GM10847 (cell line): ENCODE measurements around the gene IER5.

Experiments
- POLR2A ChIP-seq: IDR thresholded peaks from 2 replicates; pipeline ENCODE4 v1.6.1; 2011; ENCODE audit not compliant: insufficient read length; ENCODE audit errors: extremely low read depth

Gene IER5

DNA sequence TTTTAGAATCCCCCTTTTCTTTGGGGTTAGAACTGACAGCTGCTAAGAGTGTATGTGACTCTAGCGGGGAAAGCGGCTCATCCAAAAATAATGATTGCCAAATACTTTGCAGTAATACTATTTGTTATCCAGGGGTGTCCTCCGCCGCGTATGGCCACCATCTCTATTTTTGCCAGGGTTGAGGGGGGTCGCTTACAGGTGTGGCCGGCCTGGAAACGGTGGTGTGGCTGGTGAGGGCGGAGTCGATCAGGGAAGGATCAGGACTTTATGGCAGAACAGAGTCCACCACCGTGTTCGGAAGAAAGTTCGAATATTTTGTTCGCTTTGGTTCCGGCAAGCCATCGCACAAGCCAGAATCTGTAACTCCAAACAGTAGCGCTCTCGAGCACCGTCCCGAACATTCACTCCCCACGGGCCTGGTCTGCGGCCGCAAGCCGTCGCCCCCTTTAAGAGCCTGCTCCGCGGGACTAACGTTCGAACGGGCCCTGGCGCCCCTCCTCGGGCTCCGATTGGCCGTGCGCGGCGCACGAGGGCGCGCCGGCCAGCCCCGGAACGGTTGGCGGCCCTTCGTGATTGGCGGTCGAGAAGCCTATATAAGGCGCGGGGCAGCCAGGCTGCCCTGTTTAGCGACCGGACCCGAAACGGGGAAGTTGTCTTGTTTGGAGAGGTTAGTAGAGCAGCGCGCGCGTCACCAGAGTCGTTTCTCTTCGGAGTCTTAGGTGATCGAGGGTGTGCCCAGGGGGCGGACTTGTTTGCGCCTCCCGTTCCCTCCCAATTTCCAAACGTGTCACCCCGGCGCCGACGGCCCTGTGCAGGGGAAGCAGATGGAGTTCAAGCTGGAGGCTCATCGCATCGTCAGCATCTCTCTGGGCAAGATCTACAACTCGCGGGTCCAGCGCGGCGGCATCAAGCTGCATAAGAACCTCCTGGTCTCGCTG lies at the start of gene IER5:
Gene IER5, plus strand, starts transcription at position 622 of the 938 bp plus-strand sequence. Its CDS starts 203 bp downstream, at position 825.
- TF ChIP-seq POLR2A: peak; percentile 100

GRCh38 chr1:181040284-181040865 lies 48.1 kb upstream of the IER5 start:
- no peak for TF ChIP-seq POLR2A

DNA sequence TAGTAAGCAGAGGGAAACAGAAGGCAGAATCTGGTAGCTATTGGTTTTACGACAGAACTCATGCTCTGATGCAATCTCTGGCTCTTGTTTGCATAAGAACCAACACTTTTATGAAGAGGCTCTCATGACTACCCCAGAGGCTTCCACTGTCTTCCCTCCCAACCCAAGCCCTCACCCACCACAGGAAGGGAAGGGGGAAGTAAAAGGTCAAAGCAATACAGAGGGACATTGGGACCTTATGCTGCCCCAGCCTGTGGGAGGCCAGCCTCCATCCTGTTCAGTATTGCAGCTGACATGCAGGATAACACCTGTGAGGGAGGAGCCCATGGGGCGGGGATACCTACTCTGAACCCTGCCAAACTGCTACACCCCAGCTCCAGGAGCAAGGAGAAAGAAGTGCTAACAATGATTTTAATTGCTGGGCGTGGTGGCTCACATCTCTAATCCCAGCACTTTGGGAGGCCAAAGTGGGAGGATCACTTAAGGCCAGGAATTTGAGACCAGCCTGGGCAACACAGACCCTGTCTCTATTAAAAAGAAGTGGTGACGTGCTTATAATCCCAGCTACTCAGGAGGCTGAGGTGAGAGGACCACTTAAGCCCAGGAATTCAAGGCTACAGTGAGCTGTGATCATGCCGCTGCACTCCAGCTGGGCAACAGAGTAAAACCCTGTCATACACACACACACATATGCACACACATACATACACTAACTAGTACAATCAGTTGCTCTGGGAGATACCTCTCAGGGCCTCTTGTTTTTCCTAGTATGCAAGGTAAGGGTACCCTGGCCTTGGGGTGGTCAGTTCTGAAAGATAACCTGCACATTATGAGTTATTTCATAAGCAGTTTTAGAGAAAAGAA lies 45.2 kb upstream of the IER5 start:
- TF ChIP-seq POLR2A: no peak

DNA sequence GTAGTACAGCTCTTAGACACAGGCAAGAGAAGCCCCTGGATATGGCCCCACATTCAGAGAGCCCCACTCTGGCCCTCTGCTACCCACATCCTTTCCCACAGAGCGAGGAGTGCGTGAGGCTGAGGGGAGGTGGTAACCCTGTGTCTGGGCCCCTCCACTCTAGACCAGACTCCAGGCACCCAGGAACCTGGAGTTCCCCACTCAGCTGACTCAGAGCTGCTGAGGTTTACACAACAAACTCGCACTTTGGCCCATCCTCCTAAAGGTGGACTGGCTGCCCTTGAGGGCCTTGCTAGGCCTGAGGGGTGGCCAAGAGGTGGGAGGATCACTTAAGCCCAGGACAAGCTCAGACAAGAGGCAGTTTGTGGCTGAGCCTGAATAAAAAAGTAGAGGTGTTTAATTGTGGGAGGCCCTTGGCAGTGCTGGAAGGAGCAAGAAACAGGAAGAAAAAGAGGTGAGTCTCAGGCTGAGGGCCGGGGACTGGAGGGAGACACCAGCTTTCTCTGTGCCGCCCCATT lies 44.0 kb upstream of the IER5 start:
- no peak for TF ChIP-seq POLR2A

DNA sequence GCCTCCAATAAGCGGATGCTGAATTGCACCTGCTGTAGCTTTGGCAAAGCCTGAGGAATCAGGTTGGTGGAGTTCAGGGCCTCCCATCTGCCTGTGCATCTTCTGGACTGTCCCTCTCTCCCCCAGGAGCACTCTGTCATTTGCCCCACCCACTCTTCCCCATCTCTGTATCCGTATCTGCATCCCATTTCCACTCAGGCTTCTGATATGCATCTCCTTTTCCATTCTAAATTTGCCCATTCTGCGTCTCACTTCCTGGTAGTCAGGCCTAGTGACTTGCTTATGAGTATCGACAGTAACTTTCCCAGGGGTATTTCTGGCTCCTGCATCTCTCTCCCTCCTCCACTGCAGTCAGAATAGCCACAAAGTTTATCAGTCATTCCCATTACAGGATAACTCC lies 39.1 kb upstream of the IER5 start:
- TF ChIP-seq POLR2A: no peak

DNA sequence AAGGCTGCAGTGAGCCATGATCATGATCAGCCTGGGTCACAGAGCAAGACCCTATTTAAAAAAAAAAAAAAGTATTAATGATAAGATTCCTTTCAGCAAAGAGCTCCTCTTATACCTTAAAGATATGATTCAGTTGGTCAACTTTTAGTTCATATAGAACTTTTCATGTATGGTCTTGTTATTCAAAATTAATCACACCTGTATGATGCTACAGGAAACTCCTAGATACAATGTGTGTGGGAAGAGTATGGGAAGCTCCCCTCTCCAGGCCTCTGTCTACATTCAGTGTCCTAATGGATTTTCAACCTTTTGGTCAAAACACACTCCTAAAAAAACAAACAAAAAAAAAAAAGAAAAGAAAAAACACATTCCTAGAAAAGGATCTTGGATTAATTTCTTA lies 37.6 kb upstream of the IER5 start:
- no peak for TF ChIP-seq POLR2A

DNA sequence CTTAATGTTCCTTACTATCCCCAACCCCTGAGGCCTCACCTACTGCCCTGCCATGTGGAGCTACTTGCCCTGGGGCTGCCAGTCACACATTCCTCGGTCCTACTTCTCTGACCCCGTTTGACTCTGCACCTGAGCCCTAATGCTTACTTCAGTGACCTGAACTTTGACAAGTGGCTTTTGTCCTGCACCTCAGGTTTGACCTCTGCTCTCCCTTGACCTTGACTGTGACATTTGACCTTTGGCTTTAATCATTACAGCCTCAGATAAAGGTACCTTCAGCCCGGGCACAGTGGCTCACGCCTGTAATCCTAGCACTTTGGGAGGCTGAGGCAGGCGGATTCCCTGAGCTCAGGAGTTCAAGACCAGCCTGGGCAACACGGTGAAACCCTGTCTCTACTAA lies 31.9 kb upstream of the IER5 start:
- no peak for TF ChIP-seq POLR2A

DNA sequence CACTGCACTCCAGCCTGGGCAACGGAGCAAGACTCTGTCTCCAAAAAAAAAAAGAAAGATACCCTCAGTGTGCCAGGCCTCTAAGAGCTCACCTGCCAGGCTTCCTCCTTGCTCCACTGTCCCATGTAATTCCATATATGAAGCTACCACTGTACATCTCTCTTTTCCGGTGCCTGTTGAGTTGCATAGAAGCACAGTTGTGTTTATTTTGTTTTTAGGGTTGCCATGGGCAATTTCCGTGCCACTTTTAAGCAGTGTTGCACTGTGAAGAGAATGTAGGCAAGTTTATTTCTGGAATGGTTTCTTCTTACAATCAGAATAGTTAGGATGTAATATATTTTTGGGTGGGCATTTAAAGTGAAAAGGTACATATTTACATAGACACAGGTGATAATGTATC lies 31.4 kb upstream of the IER5 start:
- TF ChIP-seq POLR2A: no peak

- no peak for TF ChIP-seq POLR2A
These were observed 29.1 kb upstream of the IER5 start for GRCh38 chr1:181059435-181059834.

GRCh38 chr1:181060066-181060465 lies 28.4 kb upstream of the IER5 start:
- no peak for TF ChIP-seq POLR2A

GRCh38 chr1:181061487-181061886 lies 27.0 kb upstream of the IER5 start:
- TF ChIP-seq POLR2A: no peak

GRCh38 chr1:181061891-181062835 lies 26.3 kb upstream of the IER5 start:
- TF ChIP-seq POLR2A: peak; percentile 36

GRCh38 chr1:181062836-181063428 lies 25.6 kb upstream of the IER5 start:
- no peak for TF ChIP-seq POLR2A
